ENCODE results near the gene UGT2A2.
"Not testable (repeated sequence)": the region's sequence is repeated elsewhere in the genome, so short reads cannot be mapped to it uniquely, and the experiment has no call there.

Gene UGT2A2

DNA sequence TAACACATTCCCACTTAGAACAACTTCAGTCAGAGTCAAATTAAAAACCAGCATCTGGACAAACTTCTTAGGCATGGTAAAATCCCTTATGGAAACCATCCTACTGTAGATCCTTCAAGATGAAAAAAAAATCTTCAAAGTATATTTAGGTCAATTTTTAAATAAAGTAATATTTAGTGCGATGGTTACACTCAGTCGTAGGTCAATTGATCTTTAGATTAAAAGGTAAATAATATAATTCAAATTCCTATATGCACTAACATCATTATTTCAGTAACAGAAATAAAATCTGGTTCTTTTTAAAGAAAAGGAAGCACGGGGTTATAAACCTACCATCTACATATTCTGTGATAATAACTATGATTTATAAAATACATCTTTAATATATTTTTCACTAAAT is at the start of gene UGT2A2:
UGT2A2 (minus strand) TSS at position 101 of the 400 bp plus-strand sequence; CDS start at position 99, 2 bp downstream.
- no peak for DNase-seq (ENCODE audit: low read depth in 2 of 2)

DNA sequence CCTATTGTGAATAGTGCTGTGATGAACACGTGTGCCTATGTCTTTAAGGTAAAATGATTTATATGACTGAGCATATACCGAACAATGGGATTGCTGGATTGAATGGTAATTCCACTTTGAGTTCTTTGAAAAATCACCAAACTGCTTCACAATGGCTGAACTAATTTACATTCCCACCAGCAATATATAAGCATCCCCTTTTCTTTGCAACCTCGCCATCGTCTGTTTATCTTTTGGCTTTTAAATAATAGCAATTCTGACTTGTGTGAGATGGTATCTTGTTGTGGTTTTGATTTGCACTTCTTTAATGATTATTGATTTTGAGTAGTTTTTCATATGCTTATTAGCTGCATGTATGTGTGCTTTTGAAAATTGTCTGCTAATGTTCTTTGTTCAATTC is 45.4 kb upstream of the UGT2A2 start:
- DNase-seq (ENCODE audit: low read depth in 2 of 2), result no peak

DNA sequence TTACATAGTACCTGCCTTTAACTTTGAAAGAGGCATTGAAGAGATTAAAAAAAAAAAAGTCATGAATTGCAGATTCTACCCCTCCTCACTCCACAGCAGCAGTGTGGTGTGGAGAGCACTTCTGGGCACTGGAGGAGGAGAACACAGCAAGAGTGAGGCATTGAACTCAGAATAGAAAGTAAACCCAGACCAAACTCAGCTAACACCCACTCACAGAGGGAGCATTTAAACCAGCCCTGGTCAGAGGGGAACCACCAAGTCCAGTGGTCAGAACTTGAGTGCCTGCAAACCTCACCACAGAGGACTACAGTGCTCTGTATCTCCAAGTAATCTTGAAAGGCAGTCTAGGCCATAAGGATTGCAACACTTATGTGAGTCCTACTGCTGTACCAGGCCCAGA is 29.2 kb upstream of the UGT2A2 start:
- no peak for DNase-seq (ENCODE audit: low read depth in 2 of 2)

DNA sequence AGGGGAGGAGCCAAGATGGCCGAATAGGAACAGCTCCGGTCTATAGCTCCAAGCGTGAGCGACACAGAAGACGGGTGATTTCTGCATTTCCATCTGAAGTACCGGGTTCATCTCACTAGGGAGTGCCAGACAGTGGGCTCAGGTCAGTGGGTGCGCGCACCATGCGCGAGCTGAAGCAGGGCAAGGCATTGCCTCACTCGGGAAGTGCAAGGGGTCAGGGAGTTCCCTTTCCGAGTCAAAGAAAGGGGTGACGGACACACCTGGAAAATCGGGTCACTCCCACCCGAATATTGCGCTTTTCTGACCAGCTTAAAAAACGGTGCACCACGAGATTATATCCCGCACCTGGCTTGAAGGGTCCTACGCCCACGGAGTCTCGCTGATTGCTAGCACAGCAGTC is 24.6 kb upstream of the UGT2A2 start:
- DNase-seq (ENCODE audit: low read depth in 2 of 2), result not testable (repeated sequence)

DNA sequence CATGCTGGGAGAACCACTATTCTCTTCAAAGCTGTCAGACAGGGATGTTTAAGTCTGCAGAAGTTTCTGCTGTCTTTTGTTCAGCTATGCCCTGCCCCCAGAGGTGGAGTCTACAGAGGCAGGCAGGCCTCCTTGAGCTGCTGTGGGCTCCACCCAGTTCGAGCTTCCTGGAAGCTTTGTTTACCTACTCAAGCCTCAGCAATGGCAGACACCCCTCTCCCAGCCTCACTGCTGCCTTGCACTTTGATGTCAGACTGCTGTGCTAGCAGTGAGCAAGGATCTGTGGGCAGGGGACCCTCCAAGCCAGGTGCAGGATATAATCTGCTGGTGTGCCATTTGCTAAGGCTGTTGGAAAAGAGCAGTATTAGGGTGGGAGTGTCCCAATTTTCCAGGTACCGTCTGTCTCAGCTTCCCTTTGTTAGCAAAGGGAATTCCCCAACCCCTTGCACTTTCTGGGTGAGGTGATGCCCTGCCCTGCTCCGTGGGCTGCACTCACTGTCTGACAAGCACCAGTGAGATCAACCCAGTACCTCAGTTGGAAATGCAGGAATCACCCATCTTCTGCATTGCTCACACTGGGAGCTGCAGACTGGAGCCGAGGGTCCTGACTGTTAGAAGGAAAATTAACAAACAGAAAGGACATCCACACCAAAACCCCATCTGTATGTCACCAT is 21.8 kb upstream of the UGT2A2 start:
- not testable (repeated sequence) for DNase-seq (ENCODE audit: low read depth in 2 of 2)

DNA sequence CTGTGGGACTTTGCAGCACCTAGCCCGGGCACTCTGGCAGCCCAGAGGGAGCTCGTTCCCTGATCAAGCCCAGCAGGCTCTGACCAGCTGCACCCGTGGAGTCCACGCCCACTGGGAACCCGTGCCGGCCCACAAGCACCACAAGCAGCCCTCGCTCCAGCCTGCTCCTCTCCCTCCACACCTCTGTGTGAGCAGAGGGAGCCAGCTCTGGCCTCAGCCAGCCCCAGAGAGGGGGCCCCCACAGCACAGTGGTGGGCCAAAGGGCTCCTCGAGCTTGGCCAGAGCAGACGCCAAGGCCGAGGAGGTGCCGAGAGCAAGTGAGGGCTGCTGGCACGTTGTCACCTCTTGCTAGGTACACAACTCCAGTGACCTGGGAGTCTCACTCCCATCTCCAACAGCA is 18.7 kb upstream of the UGT2A2 start:
- no peak for DNase-seq (ENCODE audit: low read depth in 2 of 2)

DNA sequence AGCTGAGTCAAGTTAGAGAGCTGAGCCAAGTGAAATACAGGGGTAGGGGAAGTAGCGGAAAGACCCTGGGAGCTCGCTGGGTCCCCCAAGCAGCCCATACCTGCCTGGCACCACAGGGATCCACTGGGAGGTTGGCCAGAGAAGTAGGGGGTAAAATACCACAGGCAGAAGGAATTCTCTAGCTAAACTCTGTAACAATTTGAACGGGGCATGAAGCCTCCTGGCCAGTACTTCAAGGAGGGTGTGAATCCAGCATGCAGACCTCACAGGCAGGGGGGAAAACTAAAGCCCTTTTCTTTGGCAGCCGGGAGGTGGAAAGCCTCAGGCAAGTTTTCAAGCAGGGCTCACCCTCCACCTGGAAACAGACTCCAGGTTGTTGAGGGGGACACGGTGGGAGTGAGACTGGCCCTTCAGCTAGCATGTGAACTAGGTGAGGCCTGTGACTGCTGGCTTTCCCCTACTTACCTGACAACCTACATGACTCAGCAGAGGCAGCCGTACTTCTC is 17.3 kb upstream of the UGT2A2 start:
- DNase-seq (ENCODE audit: low read depth in 2 of 2), result no peak

DNA sequence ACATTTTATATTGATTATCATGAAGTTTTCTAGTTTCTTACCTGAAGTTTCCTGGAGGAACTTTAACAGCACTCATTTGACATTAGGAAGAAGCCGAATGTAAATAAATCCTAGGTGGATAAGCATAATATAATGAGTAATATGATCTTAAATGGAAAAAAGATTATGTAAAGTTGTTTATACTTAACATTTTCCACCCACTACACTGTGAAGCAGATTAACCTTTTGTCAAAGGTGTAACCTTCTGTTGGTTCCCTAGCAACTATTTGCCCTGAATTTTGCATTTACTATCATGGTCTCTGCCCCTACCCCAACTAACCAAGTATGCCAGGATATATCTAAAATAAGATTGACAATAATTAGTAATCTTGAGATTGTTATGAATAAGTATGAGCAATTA is 13.7 kb upstream of the UGT2A2 start, which contains the start of gene UGT2A1:
UGT2A1 (minus strand) TSS at position 101 of the 400 bp plus-strand sequence. CDS start 5,603 bp downstream, outside the sequence.
- no peak for DNase-seq (ENCODE audit: low read depth in 2 of 2)

DNA sequence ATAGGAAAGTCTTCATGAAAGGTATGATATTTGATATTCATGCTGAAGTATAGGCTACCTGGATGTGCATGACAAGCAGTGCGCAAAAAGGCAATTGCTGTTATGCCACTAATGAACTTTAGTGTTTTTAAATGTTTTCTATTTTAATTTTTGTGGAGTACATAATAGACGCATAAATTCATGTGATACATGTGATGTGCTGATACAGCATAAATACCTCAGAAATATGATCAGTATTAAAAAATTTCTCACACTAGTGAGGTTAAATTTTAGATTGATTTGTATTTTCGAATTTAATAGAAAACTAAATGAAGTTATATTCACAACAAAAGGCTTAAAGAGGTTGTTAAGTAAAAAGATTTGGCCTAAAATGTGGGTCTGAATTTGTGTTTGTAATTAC is 11.4 kb upstream of the UGT2A2 start:
- DNase-seq (ENCODE audit: low read depth in 2 of 2), result no peak

DNA sequence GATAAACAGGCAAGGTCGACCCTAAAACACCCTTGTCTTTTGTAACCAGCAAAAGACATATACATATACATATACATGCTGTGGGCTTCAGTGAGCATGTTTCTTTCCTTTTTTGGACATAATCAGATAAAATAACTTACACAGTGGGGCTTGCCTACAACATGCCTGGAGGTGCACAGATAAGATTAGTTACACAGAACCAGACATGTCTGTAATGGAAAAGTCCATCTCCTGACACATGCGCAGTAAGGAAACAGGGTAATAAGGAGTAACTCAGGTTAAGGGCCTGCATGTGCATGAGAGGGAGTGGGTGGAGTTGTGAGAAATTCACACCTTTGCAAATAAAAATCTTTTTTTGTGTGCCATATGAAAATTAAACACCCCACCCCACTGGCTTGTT is 10.2 kb upstream of the UGT2A2 start:
- DNase-seq (ENCODE audit: low read depth in 2 of 2), result no peak

DNA sequence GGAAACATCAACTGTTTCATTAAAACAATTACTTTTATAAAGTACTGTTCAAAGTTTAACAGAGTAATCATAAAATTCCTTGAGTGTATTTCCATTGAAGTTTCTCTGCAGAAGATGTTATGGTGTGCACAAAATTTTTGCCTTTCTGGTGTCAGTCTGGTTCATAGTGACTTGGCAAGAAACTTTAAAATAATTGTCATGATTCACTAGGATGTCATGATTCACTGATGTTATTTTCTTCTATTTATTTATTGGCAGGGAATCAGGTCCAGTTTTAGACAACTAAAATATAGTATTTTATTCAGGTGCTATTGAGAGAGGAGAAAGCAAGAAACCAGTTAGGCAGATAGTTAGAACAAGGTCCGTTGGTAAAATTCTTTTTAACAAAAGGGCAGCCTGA is 9.8 kb upstream of the UGT2A2 start:
- no peak for DNase-seq (ENCODE audit: low read depth in 2 of 2)

DNA sequence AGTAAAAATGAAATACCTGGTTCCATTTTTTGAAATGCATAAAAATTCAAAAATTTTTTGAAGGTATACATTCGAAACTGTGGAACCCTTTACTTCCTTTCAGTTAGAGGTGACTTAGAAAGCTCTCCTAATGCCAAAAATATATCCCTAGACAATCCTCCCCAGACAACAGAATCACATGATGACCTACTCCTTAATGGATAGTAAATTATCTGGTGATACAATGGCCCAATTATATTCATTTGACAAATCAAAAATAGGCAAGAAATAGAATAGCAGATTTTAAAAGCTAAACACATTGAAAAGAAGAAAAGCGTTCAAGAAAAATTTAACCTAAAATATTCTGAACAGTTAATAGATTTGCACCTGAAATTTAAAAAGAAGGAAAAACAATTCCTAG is 3.5 kb upstream of the UGT2A2 start:
- DNase-seq (ENCODE audit: low read depth in 2 of 2), result no peak

DNA sequence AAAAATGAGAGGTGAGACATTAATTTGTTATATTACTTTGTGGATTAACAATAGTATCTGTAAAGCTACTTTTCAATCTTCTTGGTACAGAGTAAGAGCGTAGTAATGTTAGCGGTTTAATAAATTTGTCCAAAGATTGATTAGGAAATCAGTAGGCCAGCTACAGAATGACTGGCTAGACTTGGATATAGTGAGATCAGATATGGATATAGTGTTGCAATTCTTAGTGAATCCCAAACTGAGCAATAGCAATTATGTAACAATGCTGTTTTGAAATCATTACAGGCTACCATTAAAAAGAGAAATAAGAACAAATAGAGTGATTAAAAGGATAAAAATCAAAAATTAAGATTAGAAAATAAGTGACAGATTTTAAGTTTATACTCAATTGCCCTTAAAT is 847 bp upstream of the UGT2A2 start:
- DNase-seq (ENCODE audit: low read depth in 2 of 2), result no peak

DNA sequence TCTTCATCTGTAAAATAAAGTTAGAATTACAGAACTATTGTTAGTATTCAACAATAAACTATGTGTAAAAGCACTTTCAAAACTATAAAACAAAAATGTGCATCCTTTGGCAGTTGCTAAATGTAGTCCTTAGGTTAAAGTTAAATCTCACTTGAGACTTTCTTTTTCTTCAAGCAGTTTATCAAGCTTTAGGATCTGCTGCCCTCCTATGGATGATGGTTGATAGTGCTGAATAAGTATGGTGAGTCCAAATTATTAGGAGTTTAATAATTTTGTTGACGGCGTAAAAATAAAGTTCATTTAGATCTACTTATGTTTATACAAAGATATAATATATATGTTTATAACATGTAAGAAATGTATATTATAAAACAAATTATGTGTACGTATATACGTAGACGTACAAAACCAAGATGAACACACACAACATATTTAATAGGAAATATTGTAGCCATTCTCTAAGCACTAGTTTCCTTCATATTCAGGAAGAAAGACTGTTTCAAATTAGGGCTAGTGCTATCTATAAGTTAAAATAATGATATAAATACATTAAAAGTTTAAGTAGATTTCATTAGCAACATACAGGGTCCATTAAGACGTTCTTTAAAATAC is 22.3 kb downstream of the UGT2A2 start:
- DNase-seq (ENCODE audit: low read depth in 2 of 2), result peak; percentile 4 to 8

DNA sequence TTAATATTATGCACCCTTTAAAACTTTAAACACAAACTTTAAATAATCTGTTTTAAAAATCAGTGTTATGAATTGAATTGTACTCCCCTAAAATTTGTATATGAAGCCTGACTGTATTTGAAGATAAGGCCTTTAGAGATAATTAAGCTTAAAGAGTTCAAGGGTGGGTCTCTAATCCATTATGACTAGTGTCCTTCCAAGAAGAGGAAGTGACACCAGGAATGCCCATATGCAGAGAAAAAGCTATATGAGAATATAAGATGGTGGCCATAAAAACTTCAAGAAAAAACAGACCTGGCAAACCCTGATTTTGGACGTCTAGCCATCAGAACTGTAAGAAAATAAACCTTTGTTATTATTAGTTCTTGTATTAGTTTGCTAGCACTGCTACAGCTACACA is 29.0 kb downstream of the UGT2A2 start:
- no peak for DNase-seq (ENCODE audit: low read depth in 2 of 2)

DNA sequence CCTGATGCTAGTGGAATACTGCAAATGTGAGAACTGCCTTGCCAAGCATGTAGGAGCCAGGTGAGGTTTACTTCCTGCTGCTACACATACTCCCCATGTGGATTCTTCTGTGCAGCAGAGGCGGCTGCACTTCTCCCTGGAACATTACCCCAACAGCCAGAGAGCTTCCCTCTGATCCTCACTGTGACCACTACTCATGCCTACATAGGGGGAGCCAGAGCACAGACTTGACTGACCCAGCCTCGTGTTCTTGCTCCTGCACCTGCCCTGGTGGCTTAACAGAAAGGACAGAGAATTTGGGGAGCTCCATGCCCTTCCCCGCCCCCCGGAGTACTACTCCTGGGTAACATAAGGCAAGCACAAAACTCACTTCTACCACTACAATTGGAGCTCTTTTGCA is 38.4 kb downstream of the UGT2A2 start:
- DNase-seq (ENCODE audit: low read depth in 2 of 2), result no peak

DNA sequence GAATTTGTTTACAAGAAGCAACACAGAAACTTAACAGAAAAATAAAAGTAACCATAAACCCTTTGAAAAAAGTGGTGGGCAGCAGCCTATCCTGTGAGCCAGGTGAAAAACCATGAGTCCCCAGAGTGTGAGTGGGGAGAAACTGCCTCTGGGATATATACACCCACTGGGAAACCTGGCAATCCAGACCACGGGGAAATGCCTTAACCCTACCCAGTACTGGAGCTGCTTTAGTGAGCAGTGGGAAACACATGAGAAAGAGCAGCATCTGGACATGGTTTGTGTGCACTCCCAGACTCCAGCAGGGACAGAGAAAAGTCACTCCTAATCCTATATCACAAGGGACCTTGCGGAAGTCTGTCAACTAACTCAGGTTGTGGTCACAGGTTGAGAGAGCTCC is 39.4 kb downstream of the UGT2A2 start:
- no peak for DNase-seq (ENCODE audit: low read depth in 2 of 2)

DNA sequence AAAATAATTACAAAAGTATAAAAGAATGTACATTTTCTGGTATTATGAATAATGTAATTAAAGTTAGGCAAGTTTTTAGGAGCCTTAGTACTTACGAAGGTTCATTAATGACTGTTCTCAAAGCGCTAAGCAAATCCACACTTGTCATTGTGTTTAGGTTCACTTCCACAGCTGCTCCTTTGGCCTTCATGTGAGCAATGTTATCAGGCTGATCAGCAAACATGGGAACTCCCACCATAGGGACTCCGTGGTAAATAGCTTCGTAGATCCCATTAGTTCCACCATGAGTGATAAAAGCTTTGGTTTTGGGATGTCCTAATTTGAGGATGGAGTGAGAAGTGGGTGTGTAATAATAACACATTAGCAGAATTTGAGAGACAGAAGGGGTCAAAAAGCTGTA is 45.1 kb downstream of the UGT2A2 start:
- no peak for DNase-seq (ENCODE audit: low read depth in 2 of 2)

DNA sequence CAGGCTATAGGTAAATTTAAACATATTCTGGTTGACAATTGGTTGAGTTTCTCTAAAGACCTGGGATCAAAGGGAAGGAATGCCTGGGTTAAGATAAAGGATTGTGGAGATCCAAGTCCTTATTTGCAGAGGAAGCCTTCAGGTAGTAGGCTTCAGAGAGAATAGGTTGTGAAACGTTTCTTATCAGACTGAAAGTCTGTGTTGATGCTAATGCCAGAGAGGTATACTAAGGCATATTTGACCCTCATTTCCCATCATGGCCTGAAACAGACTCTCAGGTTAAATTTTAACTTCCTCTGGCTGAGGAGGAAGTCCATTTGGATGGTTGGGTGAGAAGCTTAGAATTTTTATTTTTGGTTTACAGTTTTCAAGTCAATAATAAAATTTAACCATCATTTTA is 48.1 kb downstream of the UGT2A2 start:
- DNase-seq (ENCODE audit: low read depth in 2 of 2), result no peak

DNA sequence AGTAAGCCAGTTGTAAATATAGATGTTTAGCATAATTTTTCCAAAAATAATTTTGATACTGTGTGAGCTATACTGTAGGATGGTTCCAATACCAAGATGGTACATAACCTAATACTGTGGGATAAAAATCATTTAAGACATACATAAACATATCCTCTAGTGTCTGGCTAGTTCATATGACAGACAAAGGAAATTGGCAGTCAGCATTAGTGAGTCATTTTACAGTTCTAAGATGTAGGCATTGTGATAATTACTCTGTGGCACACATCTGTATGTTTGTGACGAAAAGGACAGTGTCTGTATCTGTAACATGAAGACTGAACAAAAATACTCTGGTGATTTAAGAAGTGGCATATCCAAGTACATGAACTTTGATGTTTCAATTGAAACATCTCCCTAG is 49.6 kb downstream of the UGT2A2 start:
- no peak for DNase-seq (ENCODE audit: low read depth in 2 of 2)

DNA sequence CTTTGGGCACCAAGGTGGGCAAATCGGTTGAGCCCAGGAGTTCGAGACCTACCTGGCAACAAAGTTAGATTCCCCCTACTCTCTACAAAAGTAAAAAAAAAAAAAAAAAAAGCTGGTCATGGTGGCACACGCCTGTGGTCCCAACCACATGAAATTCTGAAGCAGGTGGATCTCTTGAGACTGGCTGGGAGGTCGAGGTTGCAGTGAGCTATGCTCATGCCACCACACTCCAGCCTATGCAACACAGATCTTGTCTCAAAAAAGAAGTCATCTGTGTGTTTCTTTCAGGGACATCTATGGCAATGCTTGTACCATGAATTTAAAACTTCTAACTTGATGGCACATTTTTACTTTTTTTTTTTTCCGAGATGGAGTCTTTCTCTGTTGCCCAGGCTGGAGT is 55.3 kb downstream of the UGT2A2 start:
- DNase-seq (ENCODE audit: low read depth in 2 of 2), result no peak

DNA sequence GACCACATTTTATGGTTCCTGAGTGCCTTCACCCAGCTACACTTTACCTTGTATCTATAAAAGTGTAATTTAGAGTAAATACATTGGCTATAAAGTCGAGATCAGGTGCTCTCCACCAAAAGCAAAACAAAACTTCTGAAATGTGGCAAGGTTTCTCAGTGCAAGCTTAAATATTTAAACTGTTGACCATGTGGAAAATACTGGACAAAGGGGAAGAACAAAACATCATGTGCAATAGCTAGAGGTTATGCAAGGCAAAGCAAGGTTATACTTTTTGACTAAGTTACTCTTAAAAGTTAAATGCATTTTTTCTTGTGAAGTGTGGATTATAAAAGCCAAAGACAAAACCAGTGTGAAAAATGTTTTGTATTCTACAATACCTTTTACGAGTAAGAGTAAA is 55.9 kb downstream of the UGT2A2 start:
- DNase-seq (ENCODE audit: low read depth in 2 of 2), result no peak

DNA sequence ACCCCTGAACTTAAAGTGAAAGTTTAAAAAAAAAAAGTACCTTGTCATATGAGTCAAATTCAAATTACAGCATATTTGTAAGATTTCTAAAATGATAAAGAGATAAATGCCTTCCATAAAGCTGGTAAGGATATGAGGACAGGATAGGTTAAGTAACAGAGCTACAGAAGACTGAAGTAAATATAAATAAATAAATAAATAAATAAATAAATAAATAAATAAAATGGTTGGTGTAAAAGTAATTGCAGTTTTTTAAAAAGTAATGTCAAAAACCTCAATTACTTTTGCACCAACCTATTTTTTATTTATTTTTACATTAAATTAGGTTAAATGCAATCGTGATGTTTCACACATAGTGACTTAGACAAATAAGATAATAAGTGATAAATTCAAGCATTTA is 62.2 kb downstream of the UGT2A2 start:
- DNase-seq (ENCODE audit: low read depth in 2 of 2), result no peak
